NCI-H226 (cell line): Measurements from ENCODE around the gene CASP6.

Experiments used
- DNase-seq: peaks from one replicate; pipeline ENCODE4 v3.0.0-alpha.2; 2015

The CASP6 gene

GRCh38 chr4:109702950-109703663, at the start of gene CASP6:
TSS of gene CASP6 (minus strand) at chr4:109703445. CDS start at chr4:109703395, 50 bp downstream.
- DNase-seq, result peak; percentile 66

DNA sequence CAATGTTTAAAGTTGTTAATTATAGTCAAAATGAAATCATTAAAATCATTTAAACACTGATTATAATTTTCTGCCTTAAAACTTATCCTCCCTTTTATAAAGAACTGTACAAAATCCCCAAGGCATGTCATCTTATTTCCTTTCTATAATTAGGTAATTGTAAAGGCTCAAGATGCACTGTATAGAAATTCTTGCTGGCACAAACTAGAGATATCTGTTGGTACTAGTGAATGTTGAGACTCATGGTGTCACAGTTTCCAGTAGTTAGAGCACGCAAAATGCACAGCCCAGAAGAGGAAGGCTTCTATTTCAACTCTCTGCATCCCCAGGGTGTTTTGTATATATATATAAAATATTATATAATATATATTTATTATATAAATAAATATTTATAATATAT, 49.3 kb upstream of the CASP6 start:
- no peak for DNase-seq

DNA sequence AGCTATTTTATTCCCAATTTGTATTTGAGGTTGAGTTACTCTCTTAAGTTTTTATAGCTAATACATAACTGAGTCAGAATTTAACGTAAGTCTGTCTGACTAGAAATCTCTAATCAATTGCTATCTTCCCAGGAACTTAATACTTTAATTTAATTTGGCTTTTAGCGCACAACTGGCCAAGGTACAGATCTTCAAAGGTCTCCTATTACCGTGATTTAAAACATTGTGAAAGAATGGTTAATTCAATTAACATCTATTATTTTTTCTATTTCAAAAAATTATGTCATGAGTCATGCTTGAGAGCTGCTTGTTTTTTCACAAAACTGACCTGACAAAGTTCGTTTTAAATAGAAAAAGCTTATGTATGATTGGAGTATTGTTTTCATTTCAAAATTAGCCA, 48.6 kb upstream of the CASP6 start:
- no peak for DNase-seq

GRCh38 chr4:109750652-109751244, 47.5 kb upstream of the CASP6 start:
- no peak for DNase-seq

GRCh38 chr4:109749388-109750082, 46.3 kb upstream of the CASP6 start:
- no peak for DNase-seq

GRCh38 chr4:109748114-109748513, 44.9 kb upstream of the CASP6 start:
- DNase-seq, result no peak

- DNase-seq, result no peak
These were observed 43.5 kb upstream of the CASP6 start for GRCh38 chr4:109746728-109747127.

DNA sequence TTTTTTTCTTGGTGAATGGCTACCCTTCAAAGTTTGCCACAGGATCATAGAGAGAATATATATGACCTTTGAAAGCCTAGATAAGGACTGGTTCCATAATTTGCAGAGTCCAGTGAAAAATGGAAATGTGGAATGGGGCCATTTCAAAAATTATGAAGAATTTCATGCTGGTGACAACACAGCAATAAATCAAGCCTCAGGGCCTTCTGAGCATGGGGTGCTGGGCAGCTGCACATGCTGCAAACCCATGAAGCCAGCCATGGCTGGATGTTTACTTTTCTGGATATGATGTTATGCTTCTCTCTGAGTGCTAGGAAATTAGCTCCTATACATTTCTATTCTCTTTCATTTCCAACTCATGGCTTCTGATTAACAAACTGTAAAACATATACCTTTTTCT, 42.6 kb upstream of the CASP6 start:
- no peak for DNase-seq

- peak; percentile 81 for DNase-seq
These were observed 36.3 kb upstream of the CASP6 start for GRCh38 chr4:109739547-109739946.

DNA sequence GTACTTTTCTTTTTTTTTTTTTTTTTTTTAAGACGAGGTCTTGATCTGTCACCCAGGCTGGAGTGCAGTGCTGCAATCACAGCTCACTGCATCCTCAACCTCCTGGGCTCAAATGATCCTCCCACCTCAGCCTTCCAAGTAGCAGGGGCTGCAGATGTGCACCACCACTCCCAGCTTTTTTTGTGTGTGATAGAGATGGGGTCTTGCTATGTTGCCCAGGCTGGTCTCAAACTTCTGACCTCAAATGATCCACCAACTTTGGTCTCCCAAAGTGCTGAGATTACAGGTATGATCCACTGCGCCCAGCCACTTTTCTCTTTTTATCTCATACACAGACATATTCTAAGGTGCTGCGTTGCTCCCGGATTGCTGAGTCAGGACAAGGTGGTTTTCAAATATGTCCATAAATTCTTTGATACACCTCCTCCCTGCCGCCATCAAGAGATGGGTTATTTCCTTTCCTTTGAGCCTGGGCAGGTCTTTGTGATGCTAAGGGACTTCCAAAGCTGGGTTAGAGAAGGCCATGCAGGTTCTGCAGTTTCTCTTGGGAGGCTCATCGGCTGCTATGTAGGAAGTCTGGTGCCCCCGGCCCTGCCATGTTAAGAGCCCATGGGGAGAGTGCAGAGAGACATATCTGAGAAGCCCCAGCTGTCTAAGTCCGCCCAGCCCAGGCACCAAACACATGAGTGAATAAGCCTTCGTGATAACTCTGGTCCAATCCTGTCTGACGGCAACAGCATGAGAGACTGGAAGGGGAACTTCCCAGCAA, 35.0 kb upstream of the CASP6 start:
- no peak for DNase-seq

- peak; percentile 90 for DNase-seq
These were observed 32.5 kb upstream of the CASP6 start for GRCh38 chr4:109735566-109736365.

DNA sequence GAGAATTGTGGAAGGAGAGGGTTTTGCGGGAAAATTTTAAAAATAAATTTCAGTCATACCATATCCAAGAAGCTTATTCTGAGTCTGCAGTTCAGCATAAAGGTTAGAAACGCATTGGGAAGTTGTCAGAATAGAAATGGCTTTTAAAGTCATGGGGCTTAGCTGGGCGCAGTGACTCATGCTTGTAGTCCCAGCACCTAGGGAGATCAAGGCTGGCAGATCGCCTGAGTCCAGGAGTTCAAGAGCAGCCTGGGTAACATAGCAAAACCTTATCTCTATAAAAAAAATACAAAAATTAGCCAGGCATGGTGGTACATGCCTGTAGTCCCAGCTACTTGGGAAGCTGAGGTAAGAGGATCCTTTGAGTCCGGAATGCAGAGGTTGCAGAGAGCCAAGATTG, 30.5 kb upstream of the CASP6 start:
- DNase-seq, result peak; percentile 55

DNA sequence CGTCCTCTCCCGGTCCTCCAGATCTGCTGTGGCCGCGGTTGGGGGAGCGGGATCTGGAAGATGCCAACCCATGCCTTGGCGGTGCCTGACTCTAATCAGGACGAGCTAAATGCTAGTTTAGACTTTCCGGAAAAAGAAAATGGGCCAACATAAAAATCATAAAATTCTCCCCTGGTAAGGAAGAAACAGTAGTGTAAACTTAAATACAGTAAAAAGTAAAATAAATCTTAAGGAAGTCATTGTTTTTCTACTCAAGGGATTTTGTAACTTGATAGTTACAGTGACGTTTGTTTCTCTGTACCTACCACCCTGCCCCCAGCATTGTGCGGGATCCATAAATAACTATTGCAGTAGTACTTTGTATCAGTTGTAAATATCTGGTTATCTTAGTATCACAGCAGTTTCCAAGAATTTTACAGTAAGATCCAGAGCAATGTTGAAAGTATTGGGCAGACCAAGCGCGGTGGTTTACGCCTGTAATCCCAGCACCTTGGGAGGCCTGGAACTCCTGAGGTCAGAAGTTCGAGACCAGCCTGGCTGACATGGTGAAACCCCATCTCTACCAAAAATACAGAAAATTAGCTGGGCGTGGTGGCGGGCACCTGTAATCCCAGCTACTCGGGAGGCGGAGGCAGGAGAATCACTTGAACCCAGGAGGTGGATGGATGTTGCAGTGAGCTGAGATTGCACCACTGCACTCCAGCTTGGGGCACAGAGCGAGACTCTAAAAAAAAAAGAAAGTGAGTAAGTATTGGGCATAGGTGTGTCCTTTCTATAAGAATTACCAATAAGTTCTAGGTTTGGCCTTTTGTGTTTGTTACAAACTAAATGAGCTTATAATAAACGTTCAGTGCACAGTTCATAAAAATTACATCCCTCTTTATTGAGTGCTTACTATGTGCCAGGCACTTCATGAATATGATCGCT, 27.6 kb upstream of the CASP6 start:
- no peak for DNase-seq

DNA sequence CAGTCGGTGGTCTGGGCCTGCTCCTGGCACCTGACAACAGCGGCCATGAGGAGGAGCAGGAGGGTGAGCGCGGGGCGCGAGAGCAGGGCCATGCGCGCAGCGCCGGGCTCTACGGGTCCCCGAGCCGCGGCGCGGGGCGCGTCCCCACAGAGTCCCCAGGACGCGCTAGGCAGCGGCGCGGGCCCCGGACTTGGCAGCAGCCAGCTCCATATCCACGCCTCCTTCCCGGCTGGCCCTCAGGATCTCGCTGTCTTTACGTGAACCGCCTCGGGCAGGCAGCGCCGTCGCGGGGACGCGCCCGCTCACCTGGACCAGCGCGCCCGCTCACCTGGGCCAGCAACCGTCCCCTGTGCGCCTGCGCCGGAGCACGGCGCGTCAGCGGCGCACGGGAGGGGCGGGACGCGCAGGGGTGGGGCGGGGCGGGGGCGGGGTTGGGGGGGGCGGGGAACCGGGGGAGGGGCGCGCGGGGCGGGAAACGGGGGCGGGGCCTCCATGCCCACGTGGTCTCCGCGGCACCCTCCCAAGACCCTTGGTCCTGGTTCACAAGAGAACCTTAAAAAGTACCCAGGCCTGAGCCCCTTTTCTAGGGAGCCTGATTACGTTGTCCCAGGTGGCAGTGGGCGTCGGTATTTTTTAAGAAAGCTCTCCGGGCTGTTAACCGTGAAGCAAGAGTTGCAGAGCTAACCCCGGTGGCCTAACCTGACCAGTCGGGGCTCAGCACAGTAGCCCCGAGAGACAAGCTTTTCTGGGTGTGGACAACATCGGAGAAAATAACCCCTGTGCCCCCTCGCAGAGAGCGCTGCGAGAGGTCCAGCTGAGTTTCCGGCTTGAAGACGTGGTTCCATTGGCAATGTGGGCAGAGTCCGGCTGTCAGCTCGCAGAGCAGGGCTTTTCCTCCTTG, 26.7 kb upstream of the CASP6 start, which contains the start of gene PLA2G12A:
TSS of gene PLA2G12A (minus strand) at position 353 of the 901 bp plus-strand sequence. CDS start at position 92, 261 bp downstream.
- peak; percentile 24 for DNase-seq

- DNase-seq, result no peak
These were observed 26.0 kb upstream of the CASP6 start for GRCh38 chr4:109729117-109729717.

- no peak for DNase-seq
These were observed 25.1 kb upstream of the CASP6 start for GRCh38 chr4:109728385-109728784.

- DNase-seq, result no peak
These were observed 19.9 kb upstream of the CASP6 start for GRCh38 chr4:109723110-109723509.

GRCh38 chr4:109722357-109722756, 19.1 kb upstream of the CASP6 start:
- DNase-seq, result no peak

DNA sequence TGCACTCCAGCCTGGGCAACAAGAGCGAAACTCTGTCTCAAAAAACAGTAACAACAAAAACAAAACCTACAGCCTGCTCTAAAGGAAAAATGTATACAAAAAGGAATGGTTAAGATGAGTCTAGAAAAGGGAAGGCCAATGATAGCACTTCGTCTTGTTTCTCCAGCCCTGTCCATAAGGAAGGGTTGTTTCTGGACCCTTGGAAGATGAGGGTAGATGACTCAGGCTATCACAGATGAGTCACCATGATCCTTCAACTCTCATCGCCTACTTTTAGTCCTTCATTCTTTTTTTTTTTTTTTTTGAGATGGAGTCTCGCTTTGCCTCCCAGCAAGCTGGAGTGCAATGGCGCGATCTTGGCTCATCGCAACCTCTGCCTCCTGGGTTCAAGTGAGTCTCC, 17.8 kb upstream of the CASP6 start:
- peak; percentile 40 for DNase-seq

GRCh38 chr4:109719604-109720003, 16.4 kb upstream of the CASP6 start:
- no peak for DNase-seq
